Measurements from ENCODE around the gene ZNF2. TPM values are rescaled to one million over a fixed set of nuclear protein-coding genes. Genes with fewer than 3 reads are reported as not detected.

ZNF2 gene
- 1 to 10 TPM; 2.0 to 3.2 (median 2.1) TPM for total RNA-seq

- H3K9me3 Mint-ChIP-seq: no peaks in the 10 kb centered on the region
- no peaks in the 10 kb centered on the region for H3K36me3 Mint-ChIP-seq (ENCODE audit: insufficient read depth)
- no peaks in the 10 kb centered on the region for H3K27me3 Mint-ChIP-seq (ENCODE audit: low read depth)
- peak within 1 kb of the TSS; percentile 99 for H3K4me3 Mint-ChIP-seq
- peaks cover 30% of the 10 kb centered on the region for H3K4me1 Mint-ChIP-seq (ENCODE audit: low read depth)
- peak; percentile 95 to 96 for ATAC-seq
- peak; percentile 96 for DNase-seq
Observed at GRCh38 chr2:95165371-95166064, at the start of gene ZNF2. ZNF2 (plus strand) TSS chr2:95165809; CDS start chr2:95176227, 10,418 bp downstream.

- Mint-ChIP-seq H3K36me3 (ENCODE audit: insufficient read depth) (peaks cover 4% of the 10 kb centered on the region), H3K4me3 (peak overlapping the region; percentile 97), H3K27me3 (ENCODE audit: low read depth) (no peaks in the 10 kb centered on the region), H3K9me3 (no peaks in the 10 kb centered on the region), H3K4me1 (ENCODE audit: low read depth) (peaks cover 41% of the 10 kb centered on the region)
- no peak for DNase-seq
- ATAC-seq: peak in 1 of 2 donors; percentile 4
Observed at GRCh38 chr2:95121093-95121406, 44.6 kb upstream of the ZNF2 start.

GRCh38 chr2:95121407-95122196, 44.0 kb upstream of the ZNF2 start, which contains the start of gene MRPS5:
MRPS5 (minus strand) TSS chr2:95121808; CDS start chr2:95121791, 17 bp downstream.
- H3K9me3 Mint-ChIP-seq: no peaks in the 10 kb centered on the region
- peaks cover 3% of the 10 kb centered on the region for H3K27me3 Mint-ChIP-seq (ENCODE audit: low read depth)
- DNase-seq (peak; percentile 88), ATAC-seq (peak; percentile 96 to 97)
- peaks cover 41% of the 10 kb centered on the region for H3K4me1 Mint-ChIP-seq (ENCODE audit: low read depth)
- peaks cover 4% of the 10 kb centered on the region for H3K36me3 Mint-ChIP-seq (ENCODE audit: insufficient read depth)
- peak within 1 kb of the TSS; percentile 97 for H3K4me3 Mint-ChIP-seq

GRCh38 chr2:95122197-95122551, 43.4 kb upstream of the ZNF2 start:
- Mint-ChIP-seq H3K4me1 (ENCODE audit: low read depth) (peaks cover 39% of the 10 kb centered on the region), H3K4me3 (peak overlapping the region; percentile 97), H3K27me3 (ENCODE audit: low read depth) (peaks cover 4% of the 10 kb centered on the region), H3K9me3 (no peaks in the 10 kb centered on the region), H3K36me3 (ENCODE audit: insufficient read depth) (peaks cover 2% of the 10 kb centered on the region)
- ATAC-seq: no peak
- DNase-seq: no peak

- Mint-ChIP-seq H3K4me1 (ENCODE audit: low read depth) (no peaks in the 10 kb centered on the region), H3K9me3 (peaks cover 57% of the 10 kb centered on the region), H3K27me3 (ENCODE audit: low read depth) (no peaks in the 10 kb centered on the region), H3K4me3 (no peak overlapping the region), H3K36me3 (ENCODE audit: insufficient read depth) (peaks cover 8% of the 10 kb centered on the region)
- ATAC-seq: no peak
- DNase-seq: no peak
Observed at GRCh38 chr2:95138702-95139101, 26.9 kb upstream of the ZNF2 start.

GRCh38 chr2:95143838-95144237, 21.8 kb upstream of the ZNF2 start:
- no peak for DNase-seq
- ATAC-seq: no peak
- H3K27me3 Mint-ChIP-seq (ENCODE audit: low read depth): no peaks in the 10 kb centered on the region
- H3K9me3 Mint-ChIP-seq: peaks cover 74% of the 10 kb centered on the region
- H3K4me1 Mint-ChIP-seq (ENCODE audit: low read depth): no peaks in the 10 kb centered on the region
- H3K36me3 Mint-ChIP-seq (ENCODE audit: insufficient read depth): peaks cover 20% of the 10 kb centered on the region
- H3K4me3 Mint-ChIP-seq: no peak overlapping the region

- no peak for ATAC-seq
- DNase-seq: no peak
- Mint-ChIP-seq H3K9me3 (peaks cover 84% of the 10 kb centered on the region), H3K4me1 (ENCODE audit: low read depth) (no peaks in the 10 kb centered on the region), H3K4me3 (no peak overlapping the region), H3K36me3 (ENCODE audit: insufficient read depth) (peaks cover 68% of the 10 kb centered on the region), H3K27me3 (ENCODE audit: low read depth) (no peaks in the 10 kb centered on the region)
Observed at GRCh38 chr2:95149397-95149984, 16.1 kb upstream of the ZNF2 start.

- Mint-ChIP-seq H3K9me3 (peaks cover 28% of the 10 kb centered on the region), H3K27me3 (ENCODE audit: low read depth) (no peaks in the 10 kb centered on the region), H3K4me3 (peak overlapping the region; percentile 78), H3K36me3 (ENCODE audit: insufficient read depth) (peaks cover 31% of the 10 kb centered on the region), H3K4me1 (ENCODE audit: low read depth) (peaks cover 9% of the 10 kb centered on the region)
- no peak for ATAC-seq
- DNase-seq: no peak
Observed at GRCh38 chr2:95158441-95158840, 7.2 kb upstream of the ZNF2 start.

GRCh38 chr2:95158891-95159619, 6.6 kb upstream of the ZNF2 start:
- H3K27me3 Mint-ChIP-seq (ENCODE audit: low read depth): no peaks in the 10 kb centered on the region
- ATAC-seq (peak; percentile 76 to 77), DNase-seq (peak; percentile 19)
- peaks cover 25% of the 10 kb centered on the region for H3K9me3 Mint-ChIP-seq
- peak overlapping the region; percentile 78 for H3K4me3 Mint-ChIP-seq
- peaks cover 27% of the 10 kb centered on the region for H3K36me3 Mint-ChIP-seq (ENCODE audit: insufficient read depth)
- peaks cover 10% of the 10 kb centered on the region for H3K4me1 Mint-ChIP-seq (ENCODE audit: low read depth)

GRCh38 chr2:95159690-95160449, 5.7 kb upstream of the ZNF2 start, which contains the start of gene ZNF514:
ZNF514 (minus strand) TSS chr2:95159848; CDS start chr2:95153253, 6,595 bp downstream.
- Mint-ChIP-seq H3K9me3 (peaks cover 17% of the 10 kb centered on the region), H3K27me3 (ENCODE audit: low read depth) (no peaks in the 10 kb centered on the region), H3K36me3 (ENCODE audit: insufficient read depth) (peaks cover 19% of the 10 kb centered on the region), H3K4me3 (peak within 1 kb of the TSS; percentile 86), H3K4me1 (ENCODE audit: low read depth) (peaks cover 16% of the 10 kb centered on the region)
- ATAC-seq (peak; percentile 93 to 95), DNase-seq (peak; percentile 68)

GRCh38 chr2:95165030-95165370, 609 bp upstream of the ZNF2 start:
- Mint-ChIP-seq H3K4me3 (peak overlapping the region; percentile 99), H3K36me3 (ENCODE audit: insufficient read depth) (no peaks in the 10 kb centered on the region), H3K27me3 (ENCODE audit: low read depth) (no peaks in the 10 kb centered on the region), H3K4me1 (ENCODE audit: low read depth) (peaks cover 34% of the 10 kb centered on the region), H3K9me3 (no peaks in the 10 kb centered on the region)
- DNase-seq (no peak), ATAC-seq (peak; percentile 9 to 18)

- Mint-ChIP-seq H3K9me3 (no peaks in the 10 kb centered on the region), H3K4me3 (peak overlapping the region; percentile 99), H3K27me3 (ENCODE audit: low read depth) (no peaks in the 10 kb centered on the region), H3K36me3 (ENCODE audit: insufficient read depth) (peaks cover 2% of the 10 kb centered on the region), H3K4me1 (ENCODE audit: low read depth) (peaks cover 30% of the 10 kb centered on the region)
- ATAC-seq (peak; percentile 5 to 9), DNase-seq (no peak)
Observed at GRCh38 chr2:95166065-95166763, 605 bp downstream of the ZNF2 start.

- H3K4me3 Mint-ChIP-seq: no peak overlapping the region
- no peak for DNase-seq
- H3K4me1 Mint-ChIP-seq (ENCODE audit: low read depth): peaks cover 4% of the 10 kb centered on the region
- H3K9me3 Mint-ChIP-seq: no peaks in the 10 kb centered on the region
- ATAC-seq: no peak
- H3K36me3 Mint-ChIP-seq (ENCODE audit: insufficient read depth): peaks cover 13% of the 10 kb centered on the region
- H3K27me3 Mint-ChIP-seq (ENCODE audit: low read depth): no peaks in the 10 kb centered on the region
Observed at GRCh38 chr2:95171902-95172301, 6.3 kb downstream of the ZNF2 start.

Data from activated T-cell treated with anti-CD3 and anti-CD28 coated beads, Interleukin-2, amount 50 U/mL, for 4 hours (primary cell).